Stimulated activated CD4-positive, alpha-beta T cell treated with anti-CD3 and anti-CD28 coated beads, Interleukin-15, amount 100 ng/mL, for 24 hours (primary cell): Measurements from ENCODE around the gene ZNF41.

ENCODE experiments used
- DNase-seq: peaks from one replicate; pipeline ENCODE4 v3.0.0-alpha.2; 2020

The ZNF41 gene

DNA sequence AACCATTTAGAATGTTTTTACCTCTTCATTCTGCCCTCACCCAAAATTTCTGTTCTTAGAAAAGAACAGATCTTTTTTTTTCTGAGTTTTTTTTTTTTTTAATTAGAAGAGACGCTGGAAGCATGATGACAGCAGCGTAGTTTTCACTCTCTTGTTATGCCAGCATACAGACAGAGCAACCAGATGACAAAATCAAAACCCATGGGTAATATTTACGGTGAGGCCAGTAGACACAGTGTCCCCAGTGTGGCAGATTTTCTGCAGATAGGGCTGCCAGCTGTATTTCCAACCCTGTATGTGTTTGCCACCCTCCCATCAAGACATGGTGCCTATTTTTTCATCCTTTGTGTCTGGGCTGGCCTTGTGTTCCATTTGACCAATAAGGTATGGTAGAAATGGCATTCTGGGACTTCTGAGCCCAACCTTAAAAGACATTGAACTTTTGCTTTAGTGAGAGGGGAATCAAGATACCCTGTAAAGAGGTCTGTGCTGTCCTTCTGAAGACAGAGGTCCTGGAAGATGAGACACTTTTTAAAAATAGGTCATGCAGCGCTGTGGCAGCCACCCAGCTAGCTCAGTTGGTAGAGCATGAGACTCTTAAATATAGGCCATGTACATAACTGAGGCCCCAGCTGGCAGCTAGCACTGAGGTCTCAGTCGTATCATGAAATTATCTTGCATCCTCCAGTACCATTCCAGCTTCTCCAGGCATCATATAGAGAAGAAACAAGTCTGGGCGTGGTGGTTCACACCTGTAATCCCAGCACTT lies 6.7 kb upstream of the ZNF41 start:
- no peak for DNase-seq

DNA sequence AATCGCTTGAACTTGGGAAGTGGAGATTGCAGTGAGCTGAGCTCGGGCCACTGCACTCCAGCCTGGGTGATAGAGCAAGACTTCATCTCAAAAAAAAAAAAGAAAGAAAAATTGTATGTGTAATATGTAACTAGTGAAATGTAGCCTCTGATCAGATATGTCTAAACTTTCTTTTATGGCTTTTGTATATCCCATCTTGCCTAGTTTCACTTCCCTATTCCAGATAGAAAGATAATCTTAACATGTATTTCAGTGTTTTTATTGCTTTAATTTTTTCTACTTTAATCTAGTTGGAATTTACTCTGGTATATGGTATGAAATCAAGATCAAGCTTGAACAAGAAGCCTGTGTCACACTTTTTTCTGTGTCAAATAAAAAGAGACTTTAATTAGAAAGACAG lies 1.9 kb upstream of the ZNF41 start:
- DNase-seq = no peak

DNA sequence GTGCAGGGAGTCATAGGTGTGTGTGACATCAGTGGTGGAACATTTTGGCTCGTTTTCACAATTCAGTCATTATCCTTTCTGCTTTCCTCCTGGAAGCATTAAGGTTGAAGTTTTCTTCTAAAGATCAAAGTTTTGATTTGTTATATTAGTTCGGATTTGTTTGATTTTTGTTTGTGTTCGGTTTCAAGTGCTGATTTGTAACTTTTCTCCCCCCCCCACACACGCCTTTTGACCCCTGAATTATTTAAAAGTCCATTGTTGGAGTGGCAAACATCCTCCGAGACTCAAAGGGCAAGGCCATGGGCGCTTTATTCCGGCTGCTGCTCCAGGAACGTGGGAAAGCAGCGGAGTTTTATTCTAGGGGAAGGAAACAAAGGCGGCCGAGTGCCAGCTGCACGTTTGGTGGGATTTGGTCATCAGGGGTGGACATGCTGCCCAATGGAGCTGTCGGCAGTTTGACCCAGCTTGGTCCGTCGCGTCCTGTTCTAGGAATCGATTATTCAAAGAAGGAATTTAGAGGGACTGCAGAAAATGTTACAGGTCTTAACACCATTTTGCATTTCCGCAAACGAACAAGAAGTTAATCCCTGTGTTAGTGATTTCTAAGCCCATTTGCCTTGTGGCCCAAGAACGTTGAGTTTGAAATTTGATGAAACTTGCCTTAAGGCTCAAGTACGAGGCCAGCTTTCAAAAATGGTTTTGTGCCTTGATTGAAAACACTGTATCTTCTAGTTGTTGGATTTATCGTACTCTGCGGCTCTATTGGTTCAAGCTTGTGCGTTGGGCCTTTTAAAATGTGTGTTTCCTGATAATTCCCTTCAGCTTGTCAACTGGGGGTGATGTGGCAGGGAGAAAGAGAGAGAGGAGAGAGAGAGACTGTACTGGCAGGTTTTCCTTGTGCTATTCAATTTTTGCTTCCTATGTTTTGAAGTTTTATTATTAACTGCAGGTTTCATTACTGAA lies 565 bp upstream of the ZNF41 start:
- DNase-seq = no peak

DNA sequence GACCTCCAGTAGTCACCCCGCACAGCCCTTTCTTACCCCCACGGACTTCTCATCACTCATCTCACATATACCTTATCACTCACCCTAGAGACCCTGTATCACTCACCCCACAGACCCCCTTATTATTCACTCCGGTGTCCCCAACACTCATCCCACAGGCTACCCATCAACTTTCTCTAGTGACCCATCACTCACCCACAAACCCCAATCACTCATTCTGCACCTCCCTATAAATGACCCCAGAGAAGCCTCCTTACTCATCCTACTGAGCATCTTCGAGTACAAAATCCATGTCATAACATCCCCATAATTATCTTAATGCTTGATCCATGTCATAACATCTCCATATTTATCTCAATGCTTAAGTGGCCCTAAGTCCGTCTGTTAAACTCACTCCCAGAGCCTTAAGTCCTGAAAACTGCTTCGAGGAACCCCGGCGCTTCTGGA lies 934 bp downstream of the ZNF41 start:
- DNase-seq = peak; percentile 3

DNA sequence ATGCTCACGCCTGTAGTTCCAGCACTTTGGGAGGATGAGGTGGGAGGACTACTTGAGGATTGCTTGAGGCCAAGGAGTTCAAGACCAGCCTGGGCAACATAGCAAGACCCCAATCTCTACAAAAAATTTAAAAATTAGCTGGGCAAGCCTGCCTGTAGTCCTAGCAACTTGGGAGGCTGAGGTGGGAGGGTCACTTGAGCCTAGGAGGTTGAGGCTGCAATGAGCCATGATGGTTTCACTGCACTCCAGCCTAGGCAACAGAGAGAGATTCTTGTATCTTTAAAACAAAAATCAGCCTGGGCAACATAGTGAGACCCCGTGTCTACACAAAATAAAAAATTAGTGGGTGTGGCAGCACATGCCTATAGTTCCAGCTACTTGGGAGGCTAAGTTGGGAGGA lies 1.9 kb downstream of the ZNF41 start:
- no peak for DNase-seq

DNA sequence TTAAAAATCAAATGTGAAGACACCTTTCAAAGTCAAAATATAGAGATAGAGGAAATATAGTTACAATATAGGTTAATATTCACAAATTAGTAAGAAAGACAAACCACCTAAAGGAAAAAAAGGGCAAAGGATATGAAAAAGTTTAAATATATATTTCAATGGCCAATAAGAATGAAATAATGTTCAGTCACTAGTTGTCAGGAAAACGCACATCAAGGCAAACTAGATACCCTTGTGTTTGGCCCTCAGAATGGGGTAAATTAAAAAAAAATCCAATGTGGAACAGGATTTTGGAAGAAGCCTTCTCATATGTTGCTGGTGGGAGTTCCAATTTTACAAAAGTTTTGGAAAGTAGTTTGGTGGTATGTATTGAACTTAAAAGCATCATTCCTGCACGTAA lies 2.4 kb downstream of the ZNF41 start:
- DNase-seq = no peak

DNA sequence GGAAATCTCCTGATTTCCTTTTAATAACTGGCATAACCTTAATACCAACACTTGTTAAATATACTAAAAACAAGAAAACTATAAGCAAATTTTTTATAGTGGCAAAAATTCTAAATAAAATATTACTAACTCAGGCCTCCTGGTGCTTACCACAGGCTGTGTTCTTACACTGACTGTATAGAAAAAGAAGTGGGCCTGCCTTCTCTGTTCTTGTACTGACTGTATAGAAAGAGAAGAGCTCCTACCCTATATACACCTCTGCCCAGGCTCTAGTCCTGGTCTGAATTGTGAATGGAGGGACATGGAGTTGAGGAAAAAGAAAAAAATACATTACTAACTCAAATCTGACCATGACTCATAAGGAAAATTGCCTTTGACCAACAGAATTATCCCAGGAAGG lies 7.5 kb downstream of the ZNF41 start:
- no peak for DNase-seq

DNA sequence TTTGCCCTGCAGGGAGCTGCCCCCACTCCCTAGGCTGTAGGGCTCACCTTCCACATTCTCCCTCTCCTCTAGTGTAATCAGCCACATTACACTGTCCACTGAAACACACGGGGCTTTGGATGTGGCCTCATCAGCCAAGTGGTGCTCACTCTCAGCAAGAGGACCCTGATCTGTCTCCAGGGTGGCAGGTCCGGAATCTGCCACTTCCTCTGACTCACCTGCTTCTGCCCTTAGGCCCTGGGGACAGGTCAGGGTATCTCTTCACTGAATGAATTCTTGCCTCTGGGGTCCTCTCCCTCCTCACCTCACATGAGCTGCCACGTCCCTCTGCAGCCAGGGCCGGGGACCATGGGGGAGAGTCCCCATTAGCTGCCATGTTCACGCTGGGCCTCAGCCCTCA lies 15.9 kb downstream of the ZNF41 start:
- DNase-seq = no peak

DNA sequence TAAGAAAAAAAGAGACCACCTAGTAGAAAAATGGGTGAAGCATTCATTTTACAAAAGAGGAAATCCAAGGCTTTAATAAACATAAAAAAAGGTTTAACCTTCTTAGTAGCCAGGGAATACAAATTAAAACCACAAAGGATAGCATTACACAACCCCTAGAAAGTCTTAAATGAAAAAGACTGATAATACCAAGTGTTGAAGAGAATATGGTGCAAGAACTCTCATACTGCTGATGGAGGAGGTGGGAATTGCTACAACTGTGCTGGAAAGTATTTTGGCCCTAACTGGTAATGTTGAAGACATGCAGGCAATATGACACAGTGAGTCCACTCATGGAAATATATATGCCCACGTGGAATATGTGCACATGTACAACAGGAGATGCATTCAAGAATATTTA lies 22.5 kb downstream of the ZNF41 start:
- DNase-seq = no peak

DNA sequence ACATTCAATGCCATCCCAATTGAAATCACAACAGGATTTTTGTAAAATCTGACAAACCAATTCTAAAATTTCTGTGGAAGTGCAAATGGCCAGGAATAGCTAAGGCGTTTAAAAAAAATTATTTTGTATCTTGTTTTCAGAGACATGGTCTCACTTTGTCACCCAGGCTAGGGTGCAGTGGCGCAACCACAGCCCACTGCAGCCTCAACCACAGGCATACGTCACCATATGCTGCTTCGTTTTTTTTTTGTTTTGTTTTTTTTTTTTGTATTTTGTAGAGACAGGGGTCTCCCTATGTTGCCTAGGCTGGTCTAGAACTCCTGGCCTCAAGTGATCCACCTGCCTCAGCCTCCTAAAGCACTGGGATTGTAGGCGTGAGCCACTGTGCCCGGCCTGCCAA lies 24.5 kb downstream of the ZNF41 start:
- DNase-seq = no peak

DNA sequence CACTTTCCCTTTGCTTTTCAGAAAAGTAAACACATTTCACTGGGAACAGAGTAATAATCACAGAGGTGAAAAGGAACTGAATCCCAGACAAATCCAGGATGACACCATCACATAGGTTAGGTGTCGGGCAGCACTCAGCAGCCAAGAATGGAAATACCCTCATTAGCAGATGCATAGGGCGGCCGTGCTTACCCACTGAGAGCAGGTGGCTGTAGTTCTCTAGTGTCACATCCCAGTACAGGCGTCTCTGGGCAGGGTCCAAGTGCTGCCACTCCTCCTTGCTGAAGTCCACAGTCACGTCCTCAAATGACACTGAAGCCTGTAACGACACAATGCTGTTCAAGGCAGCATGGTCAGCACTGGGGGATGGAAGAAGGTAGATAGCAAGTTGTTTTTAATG lies 26.9 kb downstream of the ZNF41 start:
- no peak for DNase-seq

DNA sequence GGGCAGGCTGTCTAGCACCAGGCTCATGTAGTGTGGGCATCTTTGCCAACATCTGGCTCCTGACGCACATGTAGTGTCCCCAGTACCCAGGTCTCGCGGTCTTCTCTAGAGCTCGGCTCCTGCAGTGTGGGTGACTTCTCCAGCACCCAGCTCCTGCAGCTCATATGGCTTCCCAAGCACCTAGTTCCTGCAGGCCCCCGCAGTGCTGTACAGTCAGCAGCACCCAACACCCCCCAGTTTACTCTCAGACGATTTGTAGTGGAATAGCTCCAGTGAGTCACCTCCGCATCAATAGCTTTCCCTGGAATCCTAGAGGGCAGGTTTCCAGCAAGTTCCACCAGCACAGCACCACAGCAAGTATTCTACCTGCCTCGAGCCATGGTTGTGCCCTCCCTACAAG lies 30.9 kb downstream of the ZNF41 start:
- DNase-seq = no peak

DNA sequence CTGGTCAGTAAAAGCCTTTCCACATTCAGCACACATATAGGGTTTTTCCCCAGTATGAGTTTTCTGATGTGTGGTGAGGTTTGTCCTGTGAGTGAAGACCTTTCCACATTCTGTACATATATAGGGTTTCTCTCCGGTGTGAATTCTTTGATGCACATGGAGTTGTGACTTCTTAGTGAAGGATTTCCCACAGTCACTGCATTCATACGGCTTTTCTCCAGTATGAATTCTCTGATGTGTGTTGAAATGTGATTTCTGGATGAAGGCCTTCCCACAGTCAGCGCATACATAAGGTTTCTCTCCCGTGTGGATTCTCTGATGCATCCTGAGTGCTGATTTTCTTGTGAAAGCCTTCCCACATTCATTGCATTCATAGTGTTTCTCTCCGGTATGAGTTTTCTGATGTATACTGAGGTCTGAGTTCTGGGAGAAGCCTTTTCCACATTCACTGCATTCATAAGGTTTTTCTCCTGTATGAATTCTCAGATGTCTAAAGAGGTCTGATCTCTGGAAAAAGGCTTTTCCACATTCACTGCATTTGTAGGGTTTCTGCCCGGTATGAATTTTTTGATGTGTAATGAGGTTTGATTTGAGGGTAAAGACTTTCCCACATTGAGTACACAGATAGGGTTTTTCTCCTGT lies 34.7 kb downstream of the ZNF41 start:
- DNase-seq = no peak

DNA sequence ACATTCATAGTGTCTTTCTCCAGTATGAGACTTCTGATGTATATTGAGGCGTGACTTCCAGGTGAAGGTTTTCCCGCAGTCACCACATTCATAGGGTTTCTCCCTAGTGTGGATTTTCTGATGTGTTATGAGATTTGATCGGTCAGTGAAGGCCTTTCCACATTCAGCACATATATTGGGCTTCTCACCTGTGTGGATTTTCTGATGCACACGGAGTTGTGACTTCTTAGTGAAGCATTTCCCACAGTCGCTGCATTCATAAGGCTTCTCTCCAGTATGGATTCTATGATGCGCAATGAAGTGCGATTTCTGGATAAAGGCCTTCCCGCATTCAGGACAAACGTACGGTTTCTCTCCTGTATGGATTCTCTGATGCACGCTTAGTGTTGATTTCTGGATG lies 35.4 kb downstream of the ZNF41 start:
- DNase-seq = no peak

DNA sequence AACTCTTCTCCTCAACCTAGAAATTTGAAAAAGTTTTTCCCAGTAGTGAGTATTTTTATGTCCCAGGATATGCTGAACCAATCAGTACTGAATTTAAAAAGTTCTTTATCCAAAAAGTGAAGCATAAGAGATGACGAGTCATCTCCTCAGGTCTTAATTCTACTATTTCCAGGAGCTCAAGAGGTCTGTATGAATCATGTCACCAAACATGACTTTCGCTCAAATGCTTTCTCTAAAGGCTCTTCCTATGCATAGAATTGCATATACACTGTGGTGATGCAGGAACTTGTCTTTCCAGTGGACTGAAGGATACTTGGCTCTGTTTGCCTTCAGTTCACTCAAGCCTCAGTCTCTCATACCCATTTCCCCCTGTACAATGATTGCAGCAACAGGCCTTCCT lies 36.1 kb downstream of the ZNF41 start:
- no peak for DNase-seq

DNA sequence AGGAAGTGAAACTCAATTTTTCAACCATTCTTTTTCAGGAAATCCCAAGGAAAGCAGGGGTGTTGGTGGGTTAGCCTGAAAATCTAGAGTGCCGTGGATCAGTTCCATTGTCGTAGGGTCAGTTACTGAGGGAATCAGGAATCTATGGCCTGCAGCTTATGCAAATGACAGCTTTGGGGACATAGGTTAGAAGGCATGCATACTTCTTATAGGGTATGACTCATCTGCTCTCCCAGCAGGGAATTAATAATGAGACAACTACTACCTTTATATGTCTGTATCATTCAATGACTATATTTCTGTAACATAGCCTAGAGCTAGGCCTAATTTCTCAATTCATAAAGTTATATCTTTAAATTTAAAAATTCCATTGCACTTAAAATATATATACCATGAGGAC lies 36.6 kb downstream of the ZNF41 start:
- DNase-seq = no peak

DNA sequence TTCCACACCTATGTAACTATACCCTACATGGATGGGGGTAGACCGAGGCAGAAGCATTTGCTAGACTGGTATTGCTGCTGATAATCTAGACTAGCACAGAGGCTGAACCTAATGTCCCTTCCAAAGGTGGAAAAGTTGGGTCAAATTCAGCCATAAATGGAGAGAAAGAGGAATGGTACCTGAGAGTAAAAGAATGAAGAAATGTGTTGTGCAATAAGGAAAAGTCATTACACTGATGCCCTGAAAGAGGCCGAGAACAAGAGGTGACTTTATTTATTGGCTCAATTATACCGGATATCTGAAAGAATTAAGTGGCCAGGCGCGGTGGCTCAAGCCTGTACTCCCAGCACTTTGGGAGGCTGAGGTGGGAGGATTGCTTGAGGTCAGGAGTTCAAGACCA lies 52.1 kb downstream of the ZNF41 start:
- DNase-seq = no peak

DNA sequence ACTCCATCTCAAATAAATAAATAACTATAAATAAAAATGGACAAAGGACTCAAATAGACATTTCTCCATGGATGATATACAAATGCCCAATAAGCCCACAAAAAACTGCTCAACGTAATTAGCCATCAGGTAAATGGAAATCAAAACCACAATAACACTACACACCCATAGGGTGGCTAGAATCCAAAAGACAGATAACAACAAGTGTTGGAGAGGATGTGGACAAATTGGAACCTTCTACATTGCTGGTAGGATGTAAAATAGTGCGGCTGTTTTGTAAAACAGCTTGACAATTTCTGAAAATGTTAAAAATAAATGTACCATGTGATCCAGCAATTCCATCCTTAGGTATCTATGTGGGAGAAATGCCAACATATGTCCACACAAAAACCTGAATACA lies 60.6 kb downstream of the ZNF41 start:
- no peak for DNase-seq

DNA sequence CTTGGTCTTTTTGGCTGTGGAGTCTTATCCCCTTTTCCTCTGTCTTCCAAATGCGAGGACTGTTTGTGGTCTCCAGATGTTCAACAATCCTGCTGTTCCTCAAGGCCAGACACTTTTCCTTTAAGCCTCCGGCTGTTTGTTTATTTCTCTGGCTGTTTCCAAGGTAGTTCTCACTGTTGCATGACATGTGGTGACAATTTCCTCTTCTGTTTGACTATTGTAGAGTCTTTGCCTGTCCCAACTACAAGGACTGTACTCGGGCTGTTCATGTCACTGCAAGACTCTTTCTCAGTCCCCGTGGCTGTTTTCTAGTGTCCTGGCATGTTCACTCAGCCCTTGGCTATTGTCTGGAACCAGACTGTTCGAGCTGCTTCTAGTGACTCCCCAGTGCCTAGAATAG lies 62.1 kb downstream of the ZNF41 start:
- DNase-seq = no peak

DNA sequence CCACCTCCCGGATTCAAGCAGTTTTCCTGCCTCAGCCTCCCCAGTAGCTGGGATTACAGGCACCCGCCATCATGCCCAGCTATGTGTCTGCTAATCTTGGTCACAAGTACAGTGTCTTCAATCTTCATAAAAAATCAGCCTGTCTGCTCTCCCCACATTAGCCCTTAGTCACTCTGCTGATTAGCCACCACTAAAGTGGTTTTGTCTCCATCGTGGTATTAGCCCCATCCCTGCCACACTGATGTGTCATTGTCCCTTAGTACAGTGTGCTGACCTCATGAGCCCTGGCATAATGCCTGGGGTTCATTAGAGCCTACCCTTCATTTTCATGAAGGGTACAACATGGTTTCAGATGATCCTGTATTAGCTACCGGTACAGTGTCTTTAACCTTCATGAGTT lies 62.8 kb downstream of the ZNF41 start:
- DNase-seq = no peak

DNA sequence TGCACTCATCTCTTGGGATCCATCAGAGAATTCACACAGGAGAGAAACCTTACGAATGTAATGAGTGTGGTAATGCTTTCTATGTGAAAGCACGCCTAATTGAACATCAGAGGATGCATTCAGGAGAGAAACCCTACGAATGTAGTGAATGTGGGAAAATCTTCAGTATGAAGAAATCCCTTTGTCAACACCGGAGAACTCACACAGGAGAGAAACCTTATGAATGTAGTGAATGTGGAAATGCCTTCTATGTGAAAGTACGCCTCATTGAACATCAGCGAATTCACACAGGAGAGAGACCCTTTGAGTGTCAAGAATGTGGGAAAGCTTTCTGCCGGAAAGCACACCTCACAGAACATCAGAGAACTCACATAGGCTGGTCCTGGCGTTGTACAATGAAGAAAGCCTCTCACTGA lies 69.8 kb downstream of the ZNF41 start:
- DNase-seq = no peak
